ENCODE data around the gene KRT84. TPM values are rescaled to one million over a fixed set of nuclear protein-coding genes. Genes with fewer than 3 reads are reported as not detected.

KRT84 gene
- total RNA-seq, 1 donor from 2014 or later, result not detected

- FAIRE-seq (peak; percentile 83), DNase-seq (ENCODE audit: low read depth) (no peak)
- H3K27me3 ChIP-seq (ENCODE audit: control insufficient read depth, insufficient read depth, low read length), result no peaks in the 10 kb centered on the region
- no peak overlapping the region for H3K4me3 ChIP-seq (ENCODE audit: low read depth, low read length)
- no peaks in the 10 kb centered on the region for H3K36me3 ChIP-seq (ENCODE audit: control insufficient read depth, insufficient read depth, low read length)
- no peak for TF ChIP-seq CTCF (IDR thresholded peaks at IDR 0.05; ENCODE audit: insufficient read depth, low read length, severe bottlenecking)
These were observed 16.1 kb upstream of the KRT84 start for GRCh38 chr12:52401526-52401925.

DNA sequence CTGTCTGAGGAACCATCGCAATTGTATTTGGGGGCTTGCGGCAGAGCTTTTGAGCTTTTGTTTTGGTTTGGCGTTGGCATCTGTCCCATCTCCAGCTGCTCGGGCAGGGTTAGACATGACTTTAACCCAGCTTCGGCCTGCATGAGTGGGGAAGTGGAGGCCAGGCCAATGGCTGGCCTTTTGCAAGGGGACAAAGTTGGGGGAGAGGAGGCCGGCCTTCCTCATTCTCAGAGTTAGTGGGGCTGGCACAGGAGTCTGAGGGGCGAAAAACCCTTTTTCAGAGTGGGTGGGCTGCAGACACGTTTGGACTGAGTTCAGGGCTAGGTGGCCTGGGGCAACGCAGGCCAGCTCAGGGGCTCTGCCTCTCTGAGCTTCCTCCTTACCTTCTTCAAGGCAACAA, 15.5 kb upstream of the KRT84 start:
- no peak for TF ChIP-seq CTCF (IDR thresholded peaks at IDR 0.05; ENCODE audit: insufficient read depth, low read length, severe bottlenecking)
- H3K4me3 ChIP-seq (ENCODE audit: low read depth, low read length), result no peak overlapping the region
- FAIRE-seq (no peak), DNase-seq (ENCODE audit: low read depth) (no peak)
- no peaks in the 10 kb centered on the region for H3K36me3 ChIP-seq (ENCODE audit: control insufficient read depth, insufficient read depth, low read length)
- H3K27me3 ChIP-seq (ENCODE audit: control insufficient read depth, insufficient read depth, low read length), result no peaks in the 10 kb centered on the region

GRCh38 chr12:52399756-52400155, 14.3 kb upstream of the KRT84 start:
- H3K27me3 ChIP-seq (ENCODE audit: control insufficient read depth, insufficient read depth, low read length), result no peaks in the 10 kb centered on the region
- DNase-seq (ENCODE audit: low read depth) (no peak), FAIRE-seq (no peak)
- no peak overlapping the region for H3K4me3 ChIP-seq (ENCODE audit: low read depth, low read length)
- no peak for TF ChIP-seq CTCF (IDR thresholded peaks at IDR 0.05; ENCODE audit: insufficient read depth, low read length, severe bottlenecking)
- H3K36me3 ChIP-seq (ENCODE audit: control insufficient read depth, insufficient read depth, low read length), result no peaks in the 10 kb centered on the region

DNA sequence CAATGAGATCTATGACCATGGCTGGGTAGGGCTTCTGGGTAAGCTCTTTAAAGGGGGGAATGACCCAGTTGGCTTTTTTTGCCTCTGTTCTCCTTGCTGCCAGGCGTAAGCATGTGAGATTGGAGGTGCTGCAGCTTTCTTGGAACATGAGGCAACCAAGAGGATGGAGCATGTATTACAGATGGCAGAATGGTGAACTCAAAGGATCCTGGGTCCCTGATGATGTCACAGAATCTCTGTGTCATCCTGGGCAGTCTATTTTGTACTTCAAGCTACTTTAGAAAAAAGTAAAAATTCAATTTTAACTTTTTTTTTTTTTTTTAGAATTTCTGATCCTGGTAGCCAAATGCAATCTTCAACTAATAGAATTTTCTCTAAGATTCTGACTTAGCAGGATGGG, 12.7 kb upstream of the KRT84 start:
- Histone ChIP-seq H3K36me3 (ENCODE audit: control insufficient read depth, insufficient read depth, low read length) (no peaks in the 10 kb centered on the region), H3K27me3 (ENCODE audit: control insufficient read depth, insufficient read depth, low read length) (no peaks in the 10 kb centered on the region), H3K4me3 (ENCODE audit: low read depth, low read length) (no peak overlapping the region)
- FAIRE-seq (no peak), DNase-seq (ENCODE audit: low read depth) (no peak)
- no peak for TF ChIP-seq CTCF (IDR thresholded peaks at IDR 0.05; ENCODE audit: insufficient read depth, low read length, severe bottlenecking)

DNA sequence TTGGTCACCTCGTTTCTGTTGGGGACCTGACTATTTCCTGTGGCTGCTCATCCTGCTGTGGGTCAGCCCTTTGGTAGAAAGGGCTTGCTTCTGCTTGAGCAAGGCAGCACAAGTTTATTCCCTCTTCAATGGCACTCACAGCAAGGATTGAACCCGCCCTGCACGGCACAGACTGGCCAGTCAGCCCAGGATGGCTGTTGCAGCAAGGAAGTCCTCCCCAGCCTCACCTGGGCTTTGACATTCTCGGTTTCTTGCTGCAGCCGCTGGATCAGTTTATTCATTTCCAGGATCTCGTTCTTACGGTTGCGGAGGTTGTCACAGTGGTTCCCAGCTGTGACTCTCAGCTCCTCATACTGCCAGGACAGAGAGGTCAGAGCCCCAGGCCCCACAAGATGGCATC, 11.2 kb upstream of the KRT84 start:
- DNase-seq (ENCODE audit: low read depth), result no peak
- no peaks in the 10 kb centered on the region for H3K27me3 ChIP-seq (ENCODE audit: control insufficient read depth, insufficient read depth, low read length)
- no peak for TF ChIP-seq CTCF (IDR thresholded peaks at IDR 0.05; ENCODE audit: insufficient read depth, low read length, severe bottlenecking)
- no peak overlapping the region for H3K4me3 ChIP-seq (ENCODE audit: low read depth, low read length)
- peak; percentile 55 for FAIRE-seq
- no peaks in the 10 kb centered on the region for H3K36me3 ChIP-seq (ENCODE audit: control insufficient read depth, insufficient read depth, low read length)

- no peaks in the 10 kb centered on the region for H3K36me3 ChIP-seq (ENCODE audit: control insufficient read depth, insufficient read depth, low read length)
- peak; percentile 72 for TF ChIP-seq CTCF (IDR thresholded peaks at IDR 0.05; ENCODE audit: insufficient read depth, low read length, severe bottlenecking)
- H3K27me3 ChIP-seq (ENCODE audit: control insufficient read depth, insufficient read depth, low read length), result no peaks in the 10 kb centered on the region
- DNase-seq (ENCODE audit: low read depth) (peak; percentile 35), FAIRE-seq (peak; percentile 18)
- no peak overlapping the region for H3K4me3 ChIP-seq (ENCODE audit: low read depth, low read length)
These were observed 10.4 kb upstream of the KRT84 start for GRCh38 chr12:52395761-52396434.

Measured in bronchial epithelial cell (primary cell).